H1 (cell line): ENCODE measurements around the gene TRIM29. TPM values are rescaled to one million over a fixed set of nuclear protein-coding genes. Genes with fewer than 3 reads are reported as not detected.

Source experiments
- ASH2L ChIP-seq: fragments of 200-600, 300-600 bp; sonication (generic); IDR thresholded peaks from one replicate; pipeline ENCODE4 v1.7.1; 2017; ENCODE audit warnings: low read length
- BACH1 ChIP-seq: IDR thresholded peaks from 2 replicates; pipeline ENCODE4 v1.6.1; 2012; ENCODE audit warnings: low read length, improper control_type of control experiment
- CHD1 ChIP-seq: IDR thresholded peaks from 2 replicates; pipeline ENCODE4 v1.6.1; 2012; ENCODE audit warnings: low read depth, low read length, improper control_type of control experiment
- GTF2F1 ChIP-seq: IDR thresholded peaks from 2 replicates; pipeline ENCODE4 v1.6.1; 2012; ENCODE audit warnings: low read depth, low read length, improper control_type of control experiment, borderline replicate concordance
- SIX5 ChIP-seq: IDR thresholded peaks from 2 replicates; pipeline ENCODE4 v1.6.1; 2011; ENCODE audit warnings: mild to moderate bottlenecking, low read depth, low read length
- TBP ChIP-seq: IDR thresholded peaks from 2 replicates; pipeline ENCODE4 v1.6.1; 2011; ENCODE audit warnings: low read depth, low read length, improper control_type of control experiment
- polyA plus RNA-seq, 7 experiments: library from polyadenylated mRNA; depleted of rRNA in 3 of 7; stranded (reverse) in 5 of 7; unstranded in 2 of 7; fragments of >200 nt in 5 of 7; fragments of 200-250 nt in 2 of 7; gene quantifications; 1 replicate in 5 of 7; 2 replicates in 1 of 7; 4 replicates in 1 of 7; pipeline versions ENCODE4 v1.2.1 to v1.2.3, GENCODE V29; 2011 to 2013; ENCODE audit warnings: missing spikeins in 2 of 7, mixed read lengths in 2 of 7
- total RNA-seq: library from RNA; stranded (reverse); fragmentation: NEBNext Ultra II Directional; extraction: Animal tissue kit (Norgen Biotek cat#: 25700); gene quantifications from 2 replicates; pipeline ENCODE4 v1.2.1, GENCODE V29; 2021
- TF ChIP-seq, protein P1 (sequence below): fragments of 300-600 bp; sonication (generic); IDR thresholded peaks from 2 replicates; pipeline ENCODE4 v1.7.1; 2012; ENCODE audit warnings: low read length, moderate library complexity, mild to moderate bottlenecking, inconsistent platforms; ENCODE audit not compliant: insufficient replicate concordance
- TF ChIP-seq, protein P2 (sequence below): IDR thresholded peaks from 2 replicates; pipeline ENCODE4 v1.6.1; 2011; ENCODE audit warnings: low read depth, mild to moderate bottlenecking, low read length; ENCODE audit not compliant: insufficient read depth
- TF ChIP-seq, protein P3 (sequence below): IDR thresholded peaks from 2 replicates; pipeline ENCODE4 v1.6.1; 2012; ENCODE audit warnings: low read length, inconsistent platforms
- TF ChIP-seq, protein P4 (sequence below): IDR thresholded peaks from 2 replicates; pipeline ENCODE4 v1.6.1; 2012; ENCODE audit warnings: inconsistent platforms

The TRIM29 gene
- total and polyA plus RNA-seq, 2 of the 8 experiments (the other 6 are each of a cell fraction or from before 2014, with no cell fraction given) = 0.17 to 0.43 TPM

DNA sequence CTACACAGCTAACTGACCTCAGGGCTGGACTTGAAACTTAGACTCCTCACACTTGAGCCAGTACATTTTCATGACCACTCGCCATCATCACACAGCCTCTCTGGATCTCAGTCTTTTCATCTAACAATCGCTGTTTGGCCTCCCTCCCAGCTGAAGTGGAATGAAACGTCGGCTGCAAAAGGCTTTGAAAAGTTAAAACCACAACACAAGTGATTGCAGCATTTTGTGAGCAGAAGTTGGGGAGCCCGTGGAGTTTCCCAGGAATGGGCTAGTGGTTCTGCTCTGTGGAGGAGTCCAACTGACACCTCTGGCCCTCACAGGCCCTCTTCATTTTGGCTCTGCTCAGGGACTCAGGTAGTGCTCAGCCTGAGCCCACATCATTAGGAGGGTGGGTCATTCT, 35.9 kb upstream of the TRIM29 start (continued):
- TF ChIP-seq, protein P1, sequence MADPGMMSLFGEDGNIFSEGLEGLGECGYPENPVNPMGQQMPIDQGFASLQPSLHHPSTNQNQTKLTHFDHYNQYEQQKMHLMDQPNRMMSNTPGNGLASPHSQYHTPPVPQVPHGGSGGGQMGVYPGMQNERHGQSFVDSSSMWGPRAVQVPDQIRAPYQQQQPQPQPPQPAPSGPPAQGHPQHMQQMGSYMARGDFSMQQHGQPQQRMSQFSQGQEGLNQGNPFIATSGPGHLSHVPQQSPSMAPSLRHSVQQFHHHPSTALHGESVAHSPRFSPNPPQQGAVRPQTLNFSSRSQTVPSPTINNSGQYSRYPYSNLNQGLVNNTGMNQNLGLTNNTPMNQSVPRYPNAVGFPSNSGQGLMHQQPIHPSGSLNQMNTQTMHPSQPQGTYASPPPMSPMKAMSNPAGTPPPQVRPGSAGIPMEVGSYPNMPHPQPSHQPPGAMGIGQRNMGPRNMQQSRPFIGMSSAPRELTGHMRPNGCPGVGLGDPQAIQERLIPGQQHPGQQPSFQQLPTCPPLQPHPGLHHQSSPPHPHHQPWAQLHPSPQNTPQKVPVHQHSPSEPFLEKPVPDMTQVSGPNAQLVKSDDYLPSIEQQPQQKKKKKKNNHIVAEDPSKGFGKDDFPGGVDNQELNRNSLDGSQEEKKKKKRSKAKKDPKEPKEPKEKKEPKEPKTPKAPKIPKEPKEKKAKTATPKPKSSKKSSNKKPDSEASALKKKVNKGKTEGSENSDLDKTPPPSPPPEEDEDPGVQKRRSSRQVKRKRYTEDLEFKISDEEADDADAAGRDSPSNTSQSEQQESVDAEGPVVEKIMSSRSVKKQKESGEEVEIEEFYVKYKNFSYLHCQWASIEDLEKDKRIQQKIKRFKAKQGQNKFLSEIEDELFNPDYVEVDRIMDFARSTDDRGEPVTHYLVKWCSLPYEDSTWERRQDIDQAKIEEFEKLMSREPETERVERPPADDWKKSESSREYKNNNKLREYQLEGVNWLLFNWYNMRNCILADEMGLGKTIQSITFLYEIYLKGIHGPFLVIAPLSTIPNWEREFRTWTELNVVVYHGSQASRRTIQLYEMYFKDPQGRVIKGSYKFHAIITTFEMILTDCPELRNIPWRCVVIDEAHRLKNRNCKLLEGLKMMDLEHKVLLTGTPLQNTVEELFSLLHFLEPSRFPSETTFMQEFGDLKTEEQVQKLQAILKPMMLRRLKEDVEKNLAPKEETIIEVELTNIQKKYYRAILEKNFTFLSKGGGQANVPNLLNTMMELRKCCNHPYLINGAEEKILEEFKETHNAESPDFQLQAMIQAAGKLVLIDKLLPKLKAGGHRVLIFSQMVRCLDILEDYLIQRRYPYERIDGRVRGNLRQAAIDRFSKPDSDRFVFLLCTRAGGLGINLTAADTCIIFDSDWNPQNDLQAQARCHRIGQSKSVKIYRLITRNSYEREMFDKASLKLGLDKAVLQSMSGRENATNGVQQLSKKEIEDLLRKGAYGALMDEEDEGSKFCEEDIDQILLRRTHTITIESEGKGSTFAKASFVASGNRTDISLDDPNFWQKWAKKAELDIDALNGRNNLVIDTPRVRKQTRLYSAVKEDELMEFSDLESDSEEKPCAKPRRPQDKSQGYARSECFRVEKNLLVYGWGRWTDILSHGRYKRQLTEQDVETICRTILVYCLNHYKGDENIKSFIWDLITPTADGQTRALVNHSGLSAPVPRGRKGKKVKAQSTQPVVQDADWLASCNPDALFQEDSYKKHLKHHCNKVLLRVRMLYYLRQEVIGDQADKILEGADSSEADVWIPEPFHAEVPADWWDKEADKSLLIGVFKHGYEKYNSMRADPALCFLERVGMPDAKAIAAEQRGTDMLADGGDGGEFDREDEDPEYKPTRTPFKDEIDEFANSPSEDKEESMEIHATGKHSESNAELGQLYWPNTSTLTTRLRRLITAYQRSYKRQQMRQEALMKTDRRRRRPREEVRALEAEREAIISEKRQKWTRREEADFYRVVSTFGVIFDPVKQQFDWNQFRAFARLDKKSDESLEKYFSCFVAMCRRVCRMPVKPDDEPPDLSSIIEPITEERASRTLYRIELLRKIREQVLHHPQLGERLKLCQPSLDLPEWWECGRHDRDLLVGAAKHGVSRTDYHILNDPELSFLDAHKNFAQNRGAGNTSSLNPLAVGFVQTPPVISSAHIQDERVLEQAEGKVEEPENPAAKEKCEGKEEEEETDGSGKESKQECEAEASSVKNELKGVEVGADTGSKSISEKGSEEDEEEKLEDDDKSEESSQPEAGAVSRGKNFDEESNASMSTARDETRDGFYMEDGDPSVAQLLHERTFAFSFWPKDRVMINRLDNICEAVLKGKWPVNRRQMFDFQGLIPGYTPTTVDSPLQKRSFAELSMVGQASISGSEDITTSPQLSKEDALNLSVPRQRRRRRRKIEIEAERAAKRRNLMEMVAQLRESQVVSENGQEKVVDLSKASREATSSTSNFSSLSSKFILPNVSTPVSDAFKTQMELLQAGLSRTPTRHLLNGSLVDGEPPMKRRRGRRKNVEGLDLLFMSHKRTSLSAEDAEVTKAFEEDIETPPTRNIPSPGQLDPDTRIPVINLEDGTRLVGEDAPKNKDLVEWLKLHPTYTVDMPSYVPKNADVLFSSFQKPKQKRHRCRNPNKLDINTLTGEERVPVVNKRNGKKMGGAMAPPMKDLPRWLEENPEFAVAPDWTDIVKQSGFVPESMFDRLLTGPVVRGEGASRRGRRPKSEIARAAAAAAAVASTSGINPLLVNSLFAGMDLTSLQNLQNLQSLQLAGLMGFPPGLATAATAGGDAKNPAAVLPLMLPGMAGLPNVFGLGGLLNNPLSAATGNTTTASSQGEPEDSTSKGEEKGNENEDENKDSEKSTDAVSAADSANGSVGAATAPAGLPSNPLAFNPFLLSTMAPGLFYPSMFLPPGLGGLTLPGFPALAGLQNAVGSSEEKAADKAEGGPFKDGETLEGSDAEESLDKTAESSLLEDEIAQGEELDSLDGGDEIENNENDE = no peak
- TF ChIP-seq, protein P2, sequence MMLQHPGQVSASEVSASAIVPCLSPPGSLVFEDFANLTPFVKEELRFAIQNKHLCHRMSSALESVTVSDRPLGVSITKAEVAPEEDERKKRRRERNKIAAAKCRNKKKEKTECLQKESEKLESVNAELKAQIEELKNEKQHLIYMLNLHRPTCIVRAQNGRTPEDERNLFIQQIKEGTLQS = no peak
- TF ChIP-seq, protein P3, sequence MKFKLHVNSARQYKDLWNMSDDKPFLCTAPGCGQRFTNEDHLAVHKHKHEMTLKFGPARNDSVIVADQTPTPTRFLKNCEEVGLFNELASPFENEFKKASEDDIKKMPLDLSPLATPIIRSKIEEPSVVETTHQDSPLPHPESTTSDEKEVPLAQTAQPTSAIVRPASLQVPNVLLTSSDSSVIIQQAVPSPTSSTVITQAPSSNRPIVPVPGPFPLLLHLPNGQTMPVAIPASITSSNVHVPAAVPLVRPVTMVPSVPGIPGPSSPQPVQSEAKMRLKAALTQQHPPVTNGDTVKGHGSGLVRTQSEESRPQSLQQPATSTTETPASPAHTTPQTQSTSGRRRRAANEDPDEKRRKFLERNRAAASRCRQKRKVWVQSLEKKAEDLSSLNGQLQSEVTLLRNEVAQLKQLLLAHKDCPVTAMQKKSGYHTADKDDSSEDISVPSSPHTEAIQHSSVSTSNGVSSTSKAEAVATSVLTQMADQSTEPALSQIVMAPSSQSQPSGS = no peak
- no peak for TF ChIP-seq BACH1
- TF ChIP-seq, protein P4, sequence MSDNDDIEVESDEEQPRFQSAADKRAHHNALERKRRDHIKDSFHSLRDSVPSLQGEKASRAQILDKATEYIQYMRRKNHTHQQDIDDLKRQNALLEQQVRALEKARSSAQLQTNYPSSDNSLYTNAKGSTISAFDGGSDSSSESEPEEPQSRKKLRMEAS = no peak
- no peak for TF ChIP-seq TBP
- TF ChIP-seq CHD1 = no peak
- TF ChIP-seq GTF2F1 = no peak
- no peak for TF ChIP-seq SIX5
- TF ChIP-seq ASH2L = no peak
